ENCODE data around the gene TEDC1. TPM values are rescaled to one million over a fixed set of nuclear protein-coding genes. Genes with fewer than 3 reads are reported as not detected.
A peak's percentile ranks its signal among the peaks of the same experiment; 100 is the strongest.

TEDC1 gene
- total RNA-seq, 2 donors from 2014 or later, result 9.1 to 23.8 TPM

DNA sequence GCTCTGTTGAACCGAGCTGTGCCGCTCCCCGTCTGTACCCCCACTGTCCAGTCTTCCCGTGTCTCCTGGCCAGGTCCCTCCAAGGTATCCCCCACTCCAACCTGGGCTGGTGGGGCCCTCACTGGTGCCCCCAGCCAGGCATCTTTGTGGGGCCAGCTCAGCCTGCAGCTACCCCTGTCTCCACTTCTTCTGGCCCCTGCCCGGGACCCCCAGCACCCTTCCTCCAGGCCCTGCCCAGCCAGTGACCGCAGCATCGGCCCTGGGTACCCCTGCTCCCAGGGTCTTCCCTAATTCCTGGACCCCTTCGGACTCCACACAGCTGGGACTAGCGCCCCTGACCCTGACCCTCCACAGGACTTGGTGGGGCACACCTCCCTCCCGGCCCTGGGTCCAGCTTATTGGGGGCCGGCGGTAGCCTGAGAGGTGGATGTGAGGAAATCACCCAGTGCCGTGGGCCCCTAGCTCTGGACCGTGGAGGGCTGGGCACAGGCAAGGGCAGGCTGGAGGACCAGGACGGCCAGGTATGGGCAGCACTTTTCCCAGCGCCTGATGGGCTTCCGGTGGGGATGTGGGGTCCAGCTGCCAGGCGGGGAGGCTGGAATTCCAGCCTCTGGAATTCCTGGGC is 8.4 kb upstream of the TEDC1 start:
- Mint-ChIP-seq H3K27me3 (ENCODE audit: insufficient read depth) (peaks cover 81% of the 10 kb centered on the region), H3K27ac (peak overlapping the region; percentile 89), H3K36me3 (ENCODE audit: low read depth) (no peaks in the 10 kb centered on the region), H3K4me1 (peaks cover 8% of the 10 kb centered on the region), H3K4me3 (no peak overlapping the region), H3K9me3 (no peaks in the 10 kb centered on the region)
- H3K9ac ChIP-seq (ENCODE audit: extremely low read depth, low read length, poor library complexity, severe bottlenecking), result peak overlapping the region; percentile 47
- no peak overlapping the region for H3K4me3 ChIP-seq (ENCODE audit: low read length)
- peaks cover 9% of the 10 kb centered on the region for H3K4me1 ChIP-seq (ENCODE audit: control insufficient read depth, insufficient read depth, low read length)
- peaks cover 87% of the 10 kb centered on the region for H3K27me3 ChIP-seq (ENCODE audit: control insufficient read depth, insufficient read depth, low read length, poor library complexity, severe bottlenecking)
- WGBS, 2 experiments (ENCODE audit: insufficient coverage in 1 of 2, insufficient read length in 1 of 2), result 92 to 93% methylated on average over 13 to 18 of the region's 18 CpGs
- DNase-seq, result no peak
- TF ChIP-seq, protein P1, sequence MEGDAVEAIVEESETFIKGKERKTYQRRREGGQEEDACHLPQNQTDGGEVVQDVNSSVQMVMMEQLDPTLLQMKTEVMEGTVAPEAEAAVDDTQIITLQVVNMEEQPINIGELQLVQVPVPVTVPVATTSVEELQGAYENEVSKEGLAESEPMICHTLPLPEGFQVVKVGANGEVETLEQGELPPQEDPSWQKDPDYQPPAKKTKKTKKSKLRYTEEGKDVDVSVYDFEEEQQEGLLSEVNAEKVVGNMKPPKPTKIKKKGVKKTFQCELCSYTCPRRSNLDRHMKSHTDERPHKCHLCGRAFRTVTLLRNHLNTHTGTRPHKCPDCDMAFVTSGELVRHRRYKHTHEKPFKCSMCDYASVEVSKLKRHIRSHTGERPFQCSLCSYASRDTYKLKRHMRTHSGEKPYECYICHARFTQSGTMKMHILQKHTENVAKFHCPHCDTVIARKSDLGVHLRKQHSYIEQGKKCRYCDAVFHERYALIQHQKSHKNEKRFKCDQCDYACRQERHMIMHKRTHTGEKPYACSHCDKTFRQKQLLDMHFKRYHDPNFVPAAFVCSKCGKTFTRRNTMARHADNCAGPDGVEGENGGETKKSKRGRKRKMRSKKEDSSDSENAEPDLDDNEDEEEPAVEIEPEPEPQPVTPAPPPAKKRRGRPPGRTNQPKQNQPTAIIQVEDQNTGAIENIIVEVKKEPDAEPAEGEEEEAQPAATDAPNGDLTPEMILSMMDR (conservative IDR thresholded peaks at IDR 0.05), result no peak
- H3K36me3 ChIP-seq (ENCODE audit: control insufficient read depth, insufficient read depth, low read length), result no peaks in the 10 kb centered on the region
- no peaks in the 10 kb centered on the region for H3K9me3 ChIP-seq (ENCODE audit: control insufficient read depth, low read length)
- peak overlapping the region; percentile 63 for H3K27ac ChIP-seq (ENCODE audit: low read depth, low read length)

DNA sequence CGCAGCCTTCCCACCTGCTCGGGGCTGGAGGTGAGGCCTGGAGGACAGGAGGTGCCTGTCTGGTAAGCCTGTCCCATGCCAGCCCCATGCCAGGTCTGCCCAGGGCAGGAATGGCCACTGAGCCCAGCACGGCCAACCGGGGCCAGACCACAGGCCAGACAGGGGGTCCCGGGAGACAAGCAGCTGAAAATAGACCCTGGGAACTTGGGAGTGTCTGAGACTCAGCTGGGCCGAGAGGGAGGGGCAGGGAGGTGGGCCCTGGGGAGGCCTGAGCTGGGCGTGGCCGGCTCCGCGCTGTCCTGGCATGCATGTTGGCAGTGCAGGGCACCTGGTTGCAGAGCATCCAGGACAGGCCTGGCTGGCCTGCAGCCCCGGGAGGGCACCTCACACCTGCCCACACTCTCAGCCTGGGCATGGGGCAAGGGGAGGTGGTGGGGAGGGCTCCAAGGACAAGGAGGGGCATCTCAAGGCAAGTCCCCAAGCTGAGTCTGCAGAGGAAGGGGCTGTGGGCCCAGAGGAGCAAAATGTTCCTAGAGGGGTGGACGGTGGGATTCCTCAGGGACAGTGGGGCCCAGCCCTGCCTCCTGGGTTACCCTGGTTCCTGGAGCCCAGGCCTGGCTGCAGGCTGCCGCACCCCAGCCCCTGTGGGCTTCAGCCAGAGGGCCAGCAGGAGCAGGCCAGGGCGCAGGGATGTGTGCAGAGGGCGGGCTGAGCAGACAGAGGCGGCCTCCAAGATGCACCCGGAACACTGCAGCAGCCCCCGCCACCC is 7.6 kb upstream of the TEDC1 start:
- no peak overlapping the region for H3K4me3 Mint-ChIP-seq
- Histone ChIP-seq H3K9ac (ENCODE audit: extremely low read depth, low read length, poor library complexity, severe bottlenecking) (no peak overlapping the region), H3K4me3 (ENCODE audit: low read length) (no peak overlapping the region), H3K27me3 (ENCODE audit: control insufficient read depth, insufficient read depth, low read length, poor library complexity, severe bottlenecking) (peaks cover 84% of the 10 kb centered on the region), H3K27ac (ENCODE audit: low read depth, low read length) (no peak overlapping the region), H3K36me3 (ENCODE audit: control insufficient read depth, insufficient read depth, low read length) (no peaks in the 10 kb centered on the region), H3K9me3 (ENCODE audit: control insufficient read depth, low read length) (no peaks in the 10 kb centered on the region), H3K4me1 (ENCODE audit: control insufficient read depth, insufficient read depth, low read length) (peaks cover 9% of the 10 kb centered on the region)
- TF ChIP-seq, protein P1 (conservative IDR thresholded peaks at IDR 0.05), result no peak
- WGBS, 2 experiments (ENCODE audit: insufficient coverage in 1 of 2, insufficient read length in 1 of 2), result 83 to 85% methylated on average over 15 to 18 of the region's 18 CpGs
- DNase-seq, result no peak
- H3K9me3 Mint-ChIP-seq, result no peaks in the 10 kb centered on the region
- no peaks in the 10 kb centered on the region for H3K36me3 Mint-ChIP-seq (ENCODE audit: low read depth)
- H3K4me1 Mint-ChIP-seq, result peaks cover 8% of the 10 kb centered on the region
- H3K27ac Mint-ChIP-seq, result no peak overlapping the region
- peaks cover 82% of the 10 kb centered on the region for H3K27me3 Mint-ChIP-seq (ENCODE audit: insufficient read depth)

DNA sequence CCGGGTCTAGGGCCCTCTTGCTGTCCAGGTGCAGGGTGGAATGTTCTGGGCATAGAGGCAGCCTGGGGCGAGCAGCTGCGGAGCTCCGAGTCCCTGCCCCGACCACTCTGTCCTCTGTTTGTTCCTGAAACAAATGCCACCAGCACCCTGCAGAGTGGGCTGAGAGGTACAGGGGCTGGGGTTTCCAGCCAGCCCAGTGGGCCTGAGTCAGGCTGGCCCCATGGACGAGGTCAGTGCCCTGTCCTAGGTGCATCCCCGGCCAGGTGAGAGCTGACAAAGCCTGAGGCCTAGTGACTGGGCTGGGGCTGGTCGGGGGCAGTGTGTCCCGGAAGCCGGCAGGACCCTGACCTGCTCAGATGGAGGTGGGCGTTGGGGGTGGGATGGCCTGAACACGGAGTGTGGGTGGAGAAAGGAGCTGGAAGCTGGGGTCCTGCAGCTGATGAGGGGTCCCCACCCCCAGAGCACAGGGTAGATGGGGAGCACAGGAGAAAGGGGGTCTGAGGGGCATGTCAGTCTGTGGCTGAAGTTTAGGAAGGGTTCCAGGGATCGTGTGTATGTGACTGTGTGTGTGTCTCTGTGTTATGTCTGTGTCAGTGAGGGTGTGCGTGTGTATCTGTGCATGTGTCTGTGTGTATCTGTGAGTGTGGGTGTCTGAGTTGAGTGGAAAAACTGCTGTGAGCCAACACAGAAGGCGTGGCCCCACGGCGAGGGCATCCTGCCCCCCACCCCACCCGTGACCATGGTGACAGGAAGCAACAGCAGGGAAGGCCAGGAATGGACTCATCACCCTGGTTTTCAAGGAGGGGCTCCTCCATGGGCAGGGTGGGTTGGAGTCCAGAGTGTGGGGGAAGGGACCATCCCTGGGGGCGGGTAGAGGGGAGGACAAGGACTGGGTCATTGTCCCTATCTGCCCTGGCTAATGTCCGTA is 6.7 kb upstream of the TEDC1 start:
- Mint-ChIP-seq H3K27ac (no peak overlapping the region), H3K27me3 (ENCODE audit: insufficient read depth) (peaks cover 80% of the 10 kb centered on the region), H3K36me3 (ENCODE audit: low read depth) (no peaks in the 10 kb centered on the region), H3K9me3 (no peaks in the 10 kb centered on the region), H3K4me1 (peaks cover 9% of the 10 kb centered on the region), H3K4me3 (no peak overlapping the region)
- H3K9me3 ChIP-seq (ENCODE audit: control insufficient read depth, low read length), result no peaks in the 10 kb centered on the region
- no peak overlapping the region for H3K9ac ChIP-seq (ENCODE audit: extremely low read depth, low read length, poor library complexity, severe bottlenecking)
- WGBS, 2 experiments (ENCODE audit: insufficient coverage in 1 of 2, insufficient read length in 1 of 2), result 84 to 88% methylated on average over 12 to 20 of the region's 20 CpGs
- no peak overlapping the region for H3K4me3 ChIP-seq (ENCODE audit: low read length)
- DNase-seq, result no peak
- H3K36me3 ChIP-seq (ENCODE audit: control insufficient read depth, insufficient read depth, low read length), result no peaks in the 10 kb centered on the region
- peaks cover 76% of the 10 kb centered on the region for H3K27me3 ChIP-seq (ENCODE audit: control insufficient read depth, insufficient read depth, low read length, poor library complexity, severe bottlenecking)
- peaks cover 9% of the 10 kb centered on the region for H3K4me1 ChIP-seq (ENCODE audit: control insufficient read depth, insufficient read depth, low read length)
- no peak overlapping the region for H3K27ac ChIP-seq (ENCODE audit: low read depth, low read length)
- TF ChIP-seq, protein P1 (conservative IDR thresholded peaks at IDR 0.05), result no peak
